ENCODE results near the gene FANCC.

FANCC gene

DNA sequence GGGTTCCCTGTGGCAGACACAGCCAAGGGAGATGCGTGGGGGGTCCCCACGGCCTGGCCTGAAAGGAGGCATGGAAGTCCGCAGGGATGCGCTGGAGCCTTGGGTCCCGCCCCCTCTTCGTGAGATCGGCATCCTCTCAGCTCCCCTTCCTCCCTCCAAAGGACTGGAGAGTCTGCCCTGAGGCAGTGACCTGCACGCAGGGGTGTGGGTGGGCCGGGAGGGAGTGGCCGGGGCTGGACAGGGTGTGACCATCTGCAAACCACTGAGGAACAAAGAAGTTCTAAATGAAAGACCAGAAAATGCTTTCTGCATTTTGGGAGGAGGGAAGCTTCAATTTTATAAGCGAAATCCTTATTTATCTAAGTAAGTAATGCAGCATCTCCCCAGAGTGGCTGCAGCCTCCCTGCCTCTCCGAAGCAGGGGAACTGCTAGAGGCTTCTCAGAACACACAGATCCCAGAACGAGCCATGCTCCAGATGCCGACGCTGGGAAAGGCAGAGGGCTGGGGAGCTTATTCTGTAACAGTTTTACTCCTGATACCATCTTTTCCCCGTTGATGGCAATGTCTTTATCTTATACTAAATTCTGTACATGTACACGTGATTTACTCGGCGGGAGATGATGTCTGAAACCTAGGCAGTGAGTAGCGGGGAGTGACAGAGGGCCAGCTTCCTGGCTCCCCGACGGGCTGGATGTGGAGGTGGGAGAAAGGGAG, 221.7 kb downstream of the FANCC start:
- no peak for DNase-seq

DNA sequence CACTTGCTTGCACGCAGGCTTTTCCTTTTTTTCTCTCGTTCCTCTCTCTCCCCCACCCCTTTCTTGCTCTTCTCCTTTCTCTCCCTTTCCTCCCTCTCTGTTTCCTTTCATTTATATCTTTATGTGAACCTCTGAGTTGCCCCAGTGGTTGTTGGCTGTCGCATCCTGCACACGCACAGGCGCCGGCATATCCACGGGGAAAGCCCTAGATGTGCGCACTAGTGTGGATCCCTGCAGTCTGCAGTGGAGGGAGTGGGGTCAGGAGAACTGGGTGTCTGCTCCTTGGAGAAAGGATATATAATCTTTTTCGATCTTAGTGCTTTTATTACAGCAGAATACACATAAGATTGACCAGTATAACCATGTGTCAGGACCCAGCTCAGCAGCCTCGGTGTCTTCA, 223.5 kb downstream of the FANCC start:
- DNase-seq, result no peak

DNA sequence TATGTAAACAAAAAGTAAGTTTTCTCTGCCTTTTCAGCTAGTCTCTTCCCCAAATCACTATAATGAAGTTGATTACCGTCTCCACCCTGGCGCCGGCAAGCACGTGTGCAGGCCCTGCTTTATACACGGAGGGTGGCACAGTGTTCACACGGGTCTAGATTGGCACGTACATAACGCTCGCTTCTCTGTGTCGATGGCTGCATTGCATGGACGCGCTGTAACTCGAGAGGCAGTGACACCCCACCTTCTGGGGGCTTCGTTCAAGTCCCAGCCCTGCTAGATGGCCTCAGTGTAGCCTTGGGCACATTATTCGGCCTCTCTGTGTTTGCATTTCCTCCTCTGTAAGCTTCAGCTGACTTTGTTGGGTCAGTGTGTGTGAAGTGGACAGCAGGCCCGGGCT, 223.9 kb downstream of the FANCC start:
- DNase-seq, result no peak

DNA sequence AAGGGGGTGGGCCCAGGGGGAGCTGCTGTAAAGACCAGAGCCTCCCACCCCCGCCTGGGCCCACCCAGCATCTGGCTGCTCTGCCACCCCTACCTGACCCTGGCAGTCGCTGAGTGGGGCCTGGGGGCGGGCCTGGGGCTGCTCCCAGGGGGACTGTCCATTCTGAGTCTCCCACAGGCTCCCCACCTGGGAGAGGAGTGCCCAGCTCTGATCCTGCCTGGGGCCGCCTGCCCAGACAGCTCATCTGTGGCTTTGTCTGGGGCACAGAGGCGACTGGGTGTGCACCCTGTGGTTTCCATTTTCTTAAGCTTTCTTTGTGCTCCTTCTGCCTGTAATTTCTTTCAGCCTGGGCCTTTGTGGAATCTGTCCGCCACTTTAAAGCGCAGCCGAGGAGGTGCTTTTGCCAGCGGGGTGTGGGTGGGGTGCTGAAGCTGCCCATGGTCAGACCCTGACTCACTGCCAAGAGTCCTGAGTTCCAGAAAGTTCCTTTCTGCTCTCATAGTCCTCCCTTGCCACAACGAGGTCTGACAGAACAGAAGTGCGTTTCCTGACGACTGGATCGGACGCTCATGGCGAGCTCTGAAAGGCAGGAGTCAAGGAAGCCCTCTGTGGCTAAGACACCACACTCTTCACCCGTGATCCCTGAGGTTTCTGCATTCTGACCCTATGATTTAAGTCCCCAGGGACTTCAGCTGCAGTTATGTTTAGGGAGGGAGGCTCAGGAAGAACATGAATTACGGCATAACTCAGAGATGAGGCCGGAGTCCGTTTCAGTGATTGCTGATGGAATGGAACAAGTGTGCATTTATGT, 225.0 kb downstream of the FANCC start:
- no peak for DNase-seq

DNA sequence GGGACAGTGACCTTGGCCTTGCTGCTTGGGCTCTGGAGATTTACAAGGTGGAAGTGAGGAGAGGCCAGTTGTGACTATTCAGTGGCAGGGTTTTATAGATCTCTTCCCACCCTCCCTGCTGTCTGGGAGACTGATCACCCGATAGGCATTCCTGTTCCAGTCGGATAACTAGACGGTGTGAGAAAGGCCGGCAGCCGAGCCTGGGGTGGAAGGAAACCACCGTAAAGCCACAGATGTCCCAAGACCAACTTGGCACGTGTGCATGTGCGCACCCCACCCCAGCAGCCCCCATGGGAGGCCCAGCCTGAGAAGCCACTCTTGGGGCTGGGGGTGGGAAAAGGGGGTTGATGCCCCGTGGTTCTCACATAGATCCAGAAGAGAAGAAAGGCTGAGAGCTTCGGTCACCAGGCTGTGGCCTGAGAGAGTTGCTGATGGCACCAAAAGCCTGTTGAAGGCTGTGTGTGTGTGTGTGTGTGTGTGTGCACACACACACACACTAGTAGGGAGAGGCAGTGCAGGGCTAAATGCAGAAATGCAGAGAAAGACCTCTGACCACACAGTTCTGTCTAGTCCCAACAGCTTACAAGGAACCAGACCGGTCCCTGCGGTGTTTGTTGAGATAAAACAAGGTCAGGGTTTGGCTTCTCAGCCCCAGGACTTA, 225.8 kb downstream of the FANCC start:
- no peak for DNase-seq

DNA sequence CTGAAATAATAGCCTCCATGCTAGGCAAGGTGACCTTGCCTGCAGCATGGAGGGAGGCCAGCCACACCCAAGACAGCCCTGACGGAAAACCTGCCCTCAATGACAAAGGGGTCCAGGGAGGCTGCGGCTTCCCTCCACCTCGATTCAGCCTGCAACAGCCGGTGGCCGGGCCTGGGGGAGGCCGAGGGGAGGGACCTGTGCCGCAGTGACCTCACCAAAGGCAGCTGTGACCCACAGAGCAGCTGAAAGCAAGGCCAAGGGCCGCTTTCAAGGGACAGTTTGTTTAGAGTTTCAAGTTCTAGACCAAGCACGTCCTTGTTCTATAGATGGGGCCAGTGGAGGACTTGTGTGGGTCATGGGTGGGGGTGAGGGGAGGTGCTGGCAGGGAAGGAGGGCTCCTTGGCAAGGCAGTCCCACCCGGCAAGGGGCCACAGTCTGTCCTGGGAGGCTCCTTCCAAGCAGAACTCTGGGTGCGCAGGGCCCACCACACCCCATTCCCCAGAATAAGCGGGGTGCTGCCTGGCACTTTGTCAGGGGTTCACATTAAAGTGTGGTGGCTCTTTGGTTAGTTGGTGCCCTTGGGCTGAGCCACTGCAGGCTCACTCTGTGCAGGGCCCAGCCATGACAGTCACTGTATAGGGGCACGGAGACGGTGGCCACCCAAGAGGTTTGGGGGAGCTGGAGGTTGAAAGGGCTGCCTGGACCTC, 226.5 kb downstream of the FANCC start:
- DNase-seq, result no peak

DNA sequence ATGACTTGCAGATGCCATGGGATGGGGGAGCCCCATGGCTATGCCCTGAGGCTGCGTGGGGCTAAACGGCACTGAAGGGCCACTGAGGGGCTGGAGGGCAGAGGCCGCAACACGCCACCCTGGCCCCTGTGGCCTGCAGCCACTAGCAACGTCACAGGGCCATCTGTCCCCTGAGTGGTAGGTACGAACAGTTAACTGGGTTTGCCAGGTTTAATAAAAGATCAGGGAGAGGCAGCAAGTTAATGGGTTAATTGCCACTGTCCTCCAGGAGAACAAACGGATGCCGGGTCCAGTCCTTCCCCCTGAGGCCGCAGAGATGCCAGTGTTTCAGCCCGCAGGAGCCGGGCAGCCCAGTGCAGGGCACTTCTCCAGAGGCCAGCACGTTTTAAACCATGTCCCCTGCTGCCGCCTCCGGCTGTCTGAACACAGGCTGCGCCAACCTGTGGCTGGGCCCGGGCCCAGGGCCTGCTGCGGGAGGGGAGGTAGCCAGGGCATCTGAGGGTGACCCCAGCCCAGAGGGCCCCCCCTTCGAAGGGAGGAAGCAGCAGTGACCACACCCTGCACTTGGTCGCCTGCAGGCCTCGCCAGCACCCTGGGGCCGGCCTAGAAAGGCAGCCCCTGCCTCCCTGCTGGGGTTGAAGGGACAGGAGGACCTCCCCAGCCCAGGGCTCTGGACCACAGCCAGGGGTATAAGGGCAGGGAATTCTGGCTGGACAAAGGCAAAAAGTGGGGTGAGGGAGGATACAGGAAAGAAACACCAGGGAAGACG, 227.3 kb downstream of the FANCC start:
- DNase-seq, result no peak

DNA sequence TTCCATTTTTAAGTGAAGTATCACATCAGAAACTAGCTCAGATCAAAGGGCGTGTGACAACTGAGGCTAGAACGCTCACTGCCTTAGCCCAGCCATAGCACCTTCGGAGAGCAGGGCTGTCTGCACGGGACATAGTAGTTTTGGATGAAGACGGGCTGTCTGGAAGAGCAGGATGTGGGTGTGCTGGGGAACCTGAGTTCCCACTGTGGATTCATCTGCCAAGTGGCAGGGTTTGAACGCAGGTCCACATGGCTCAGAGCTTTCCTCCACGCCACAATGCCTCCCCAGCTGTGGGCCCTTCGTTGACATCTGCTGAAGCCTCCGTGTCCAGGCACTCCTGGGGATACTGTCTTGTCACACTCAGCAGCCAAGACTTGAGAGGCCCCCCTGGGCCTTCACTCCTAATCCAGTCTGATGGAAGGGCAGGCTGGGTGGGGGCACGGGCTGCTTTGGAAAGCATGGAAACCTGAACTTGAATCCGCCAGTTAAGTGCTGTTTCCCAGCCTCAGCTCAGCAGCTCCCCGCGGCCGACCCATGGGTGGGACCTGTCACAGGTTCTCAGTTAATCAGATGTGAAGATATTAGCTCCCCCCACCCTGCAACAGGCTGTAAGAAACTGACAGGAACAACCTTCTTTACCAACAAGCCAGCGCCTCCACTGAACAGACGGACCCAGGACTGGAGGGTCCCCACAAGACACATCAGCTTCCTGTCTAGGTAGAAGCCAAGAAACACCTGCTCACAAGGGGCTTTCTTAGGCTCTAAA, 228.1 kb downstream of the FANCC start:
- no peak for DNase-seq

DNA sequence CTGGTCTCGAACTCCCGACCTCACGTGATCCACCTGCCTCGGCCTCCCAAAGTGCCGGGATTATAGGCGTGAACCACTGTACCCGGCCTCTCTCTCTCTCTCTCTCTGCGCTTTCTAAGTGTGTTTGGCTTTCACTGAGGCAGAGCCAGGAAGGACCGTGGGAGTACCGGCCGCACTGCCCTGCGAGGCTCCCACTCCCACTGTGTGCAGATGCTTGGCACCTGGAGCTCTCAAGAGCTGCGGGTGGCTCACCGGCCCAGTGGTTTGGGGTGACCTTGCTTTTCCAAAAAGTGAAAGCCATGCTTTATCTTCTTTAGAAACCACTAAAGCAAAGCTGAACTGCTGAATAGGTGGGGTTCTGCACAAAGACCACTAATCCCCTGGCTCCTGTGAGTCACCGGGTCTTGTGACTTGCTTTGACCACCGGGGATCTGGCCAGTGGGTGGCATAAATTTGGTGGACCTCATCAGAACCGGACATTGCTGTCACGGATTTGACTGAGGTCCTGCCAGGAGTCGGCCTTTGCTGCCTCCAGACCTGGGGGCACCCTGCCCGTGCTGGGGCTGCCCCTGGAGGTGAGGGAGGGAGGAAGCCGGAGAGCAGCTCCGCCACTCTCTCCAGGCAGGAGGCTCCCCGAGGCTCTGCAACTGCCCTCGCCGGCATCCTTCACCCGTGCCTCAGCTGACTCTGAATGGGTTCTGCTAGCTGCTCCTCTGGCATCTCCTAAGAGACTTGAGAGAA, 228.9 kb downstream of the FANCC start:
- no peak for DNase-seq

DNA sequence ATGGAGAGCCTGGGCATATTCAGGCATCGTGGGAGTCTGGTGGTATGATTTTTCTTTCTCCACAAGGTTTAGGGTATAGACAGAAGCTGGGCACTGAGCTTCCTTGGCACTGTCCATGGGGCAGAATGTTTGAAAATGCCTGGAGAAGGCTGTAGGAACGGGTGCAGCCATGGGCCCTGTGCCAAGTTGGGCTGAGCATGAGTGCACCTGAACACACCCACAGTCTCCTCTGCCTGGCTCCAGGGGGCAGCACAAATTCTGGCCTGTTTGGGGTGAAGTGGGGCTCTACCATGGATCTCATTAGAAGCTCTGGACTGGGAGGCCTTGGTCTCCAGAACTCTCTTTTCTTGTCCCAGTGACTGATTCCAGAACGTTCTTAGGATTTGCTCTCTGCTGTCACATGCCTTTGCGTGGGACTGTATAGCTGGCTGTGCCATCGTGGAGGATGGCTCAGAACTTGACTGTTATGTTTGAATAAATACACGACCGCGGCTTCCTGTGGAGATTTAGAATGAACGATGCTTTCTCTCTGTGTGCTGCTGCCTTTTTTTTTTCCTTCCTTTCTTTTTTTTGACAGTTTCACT, 229.8 kb downstream of the FANCC start:
- no peak for DNase-seq

DNA sequence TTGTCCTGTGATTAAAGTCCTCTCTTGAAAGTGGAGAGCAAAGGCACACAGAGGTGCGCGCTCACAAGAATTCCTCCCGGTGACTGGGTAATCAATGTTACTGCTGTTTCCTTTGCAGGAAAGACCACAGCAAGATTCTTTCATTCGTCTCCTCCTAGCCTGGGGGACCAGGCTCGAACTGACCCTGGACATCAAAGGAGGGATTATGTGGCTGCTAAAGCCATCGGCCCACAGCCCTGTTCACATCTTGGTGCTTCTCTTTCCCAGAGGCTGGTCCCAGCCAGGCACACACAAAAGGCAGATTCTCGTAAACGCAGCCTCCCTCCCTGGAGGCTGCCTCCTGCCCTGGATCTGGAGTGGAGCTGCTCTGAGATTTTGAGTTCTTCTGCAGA, 230.9 kb downstream of the FANCC start:
- no peak for DNase-seq

DNA sequence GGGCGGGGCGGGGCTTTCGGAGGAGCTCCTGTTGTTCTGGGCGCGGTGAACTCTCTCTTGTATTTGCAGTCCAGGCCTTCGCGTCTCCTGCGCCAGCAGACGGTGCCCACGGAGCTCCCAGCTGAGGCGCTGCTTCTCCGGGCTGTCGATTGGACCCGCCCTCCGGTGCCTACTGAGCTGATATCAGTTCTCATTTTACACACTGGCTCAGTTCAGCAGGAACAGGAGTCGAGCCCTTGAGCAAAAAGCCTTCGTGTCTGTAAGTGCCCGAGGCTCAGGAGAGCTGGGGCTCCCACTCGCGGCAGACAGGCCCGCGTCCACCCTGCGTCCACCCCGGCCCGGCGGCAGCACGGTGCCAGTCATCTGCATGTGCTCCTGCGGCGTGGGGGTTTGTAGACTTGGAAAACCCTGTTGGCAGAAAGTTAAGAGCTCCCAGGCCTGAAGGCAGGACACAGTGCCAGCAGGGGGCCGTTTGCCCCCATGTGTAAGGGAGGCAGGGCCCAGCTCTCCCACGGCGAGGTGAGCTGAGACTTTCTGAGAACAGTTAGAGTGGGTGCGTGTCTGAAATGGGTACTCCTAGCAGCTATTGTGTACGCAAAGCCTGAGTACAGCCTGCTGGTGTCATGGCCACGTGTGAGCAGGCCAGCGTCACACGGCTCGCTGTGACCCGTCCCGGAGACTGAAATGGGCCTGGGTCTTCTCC, 231.5 kb downstream of the FANCC start:
- no peak for DNase-seq

DNA sequence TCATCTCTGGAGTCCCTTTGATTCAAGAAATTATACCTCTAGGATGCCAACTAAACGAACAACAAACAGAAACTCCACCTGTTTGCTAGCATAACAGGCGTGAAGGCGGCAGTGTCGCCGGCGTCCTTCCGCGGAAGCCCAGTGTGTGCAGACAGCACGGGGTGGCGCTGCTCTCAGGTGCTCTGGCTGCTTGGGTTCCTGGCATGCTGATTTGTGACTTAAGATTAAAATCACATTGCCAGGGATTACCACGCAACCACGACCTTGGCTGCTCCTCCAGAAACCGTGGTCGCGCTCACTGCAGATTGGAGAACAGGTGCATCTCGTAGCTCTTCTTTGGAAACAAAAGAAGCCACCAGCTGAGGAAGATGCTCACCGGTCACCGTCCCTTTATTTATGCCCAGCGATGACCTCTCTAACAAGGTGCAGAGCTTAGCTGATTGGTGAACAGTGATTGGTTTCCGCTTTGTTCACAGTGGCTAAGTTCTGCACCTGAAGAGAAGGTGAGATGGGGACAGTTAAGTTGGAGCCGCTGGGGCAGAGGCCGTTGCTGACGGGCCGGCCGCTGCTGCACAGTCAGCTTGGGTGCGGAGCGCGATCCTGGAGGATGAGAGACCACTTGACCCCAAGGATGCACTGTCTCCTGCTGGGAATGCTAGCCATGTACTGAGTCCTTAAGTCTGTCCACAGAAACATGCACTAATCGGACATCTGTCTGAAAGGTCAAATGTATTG, 232.3 kb downstream of the FANCC start:
- DNase-seq, result no peak

DNA sequence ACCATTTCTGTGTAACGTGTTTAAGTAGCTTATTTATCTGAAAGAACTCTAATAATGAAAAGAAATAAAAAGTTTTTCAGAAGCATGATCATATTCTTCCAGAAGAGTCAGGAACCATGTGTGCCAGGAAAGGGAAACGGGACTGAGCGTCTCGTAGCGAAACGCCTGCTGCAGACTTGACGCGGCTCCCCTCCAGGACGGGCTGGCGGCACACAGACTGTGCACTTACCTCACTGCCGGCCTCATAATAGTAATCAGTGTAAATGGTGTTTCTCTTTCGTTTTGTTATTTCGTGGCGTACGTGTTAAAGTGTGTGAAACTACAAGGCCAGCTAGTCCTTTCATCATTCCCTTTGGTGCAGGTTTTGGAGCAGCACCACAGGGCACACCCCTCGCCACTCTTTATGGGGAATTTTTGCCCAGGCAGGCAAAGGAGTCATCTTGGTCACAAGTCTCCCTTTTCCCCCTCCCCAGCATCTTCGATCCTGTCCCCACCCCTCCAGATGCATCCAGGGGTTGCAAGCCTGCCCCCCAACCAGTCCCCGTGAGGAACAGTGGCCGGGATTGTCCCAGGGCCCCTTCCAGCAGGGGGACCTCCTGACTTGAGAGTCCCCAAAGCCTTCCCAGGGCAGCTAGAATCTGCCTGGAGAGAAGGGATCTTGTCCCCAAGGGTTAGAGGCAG, 233.1 kb downstream of the FANCC start:
- DNase-seq, result no peak

DNA sequence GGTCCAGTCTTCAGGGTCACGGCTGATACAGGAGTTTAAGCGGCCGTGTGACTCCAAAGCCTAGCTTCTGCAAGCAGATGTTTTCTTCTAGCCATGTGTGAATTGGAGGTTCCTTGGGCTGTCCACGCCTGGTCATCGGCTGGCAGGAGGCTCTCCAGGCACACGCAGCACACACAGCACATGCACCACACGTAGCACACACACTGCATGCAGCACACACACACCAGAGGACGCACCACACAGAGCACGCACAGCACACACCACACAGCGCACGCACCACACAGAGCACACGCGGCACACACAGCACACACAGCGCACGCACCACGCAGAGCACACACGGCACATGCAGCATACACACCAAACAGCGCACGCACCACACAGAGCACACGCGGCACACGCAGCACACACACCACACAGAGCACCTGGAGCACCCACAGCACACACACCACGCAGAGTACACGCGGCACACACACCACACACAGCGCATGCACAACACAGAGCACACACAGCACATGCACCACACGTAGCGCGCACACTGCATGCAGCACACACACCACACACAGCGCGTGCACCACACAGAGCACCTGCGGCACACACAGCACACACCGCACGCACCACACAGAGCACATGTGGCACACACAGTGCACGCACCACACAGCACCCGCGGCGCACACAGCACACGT, 234.3 kb downstream of the FANCC start:
- DNase-seq, result no peak

DNA sequence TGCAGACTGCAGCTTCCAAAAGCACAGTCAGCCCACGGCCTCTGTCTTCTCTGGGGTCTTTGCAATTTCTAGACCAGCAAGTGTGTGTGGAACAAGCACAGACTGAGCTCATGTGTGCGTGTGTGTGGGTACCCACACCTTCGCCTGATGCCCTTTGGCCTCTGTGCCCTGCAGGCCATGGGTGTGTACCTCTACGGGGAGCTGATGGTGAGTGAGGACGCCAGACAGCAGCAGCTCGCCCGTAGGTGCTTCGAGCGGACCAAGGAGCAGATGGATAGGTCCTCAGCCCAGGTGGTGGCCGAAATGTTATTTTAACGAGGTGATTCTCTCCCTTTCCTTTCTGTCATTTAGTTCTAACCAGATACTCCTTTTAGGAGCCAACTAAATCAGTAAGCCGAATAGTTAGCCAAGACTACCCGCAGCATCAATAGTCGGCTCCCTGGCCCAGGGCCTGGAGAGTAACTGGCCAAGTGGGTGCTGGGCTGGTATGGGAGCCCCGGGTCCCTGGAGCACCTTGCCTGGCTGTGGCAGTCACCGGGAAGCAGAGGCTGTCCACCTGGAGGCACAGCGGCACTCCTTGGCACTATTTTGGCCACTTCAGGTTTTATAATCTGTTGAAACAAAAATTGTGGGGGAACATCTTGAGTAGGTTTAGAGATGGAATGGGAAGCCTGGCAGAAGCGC, 235.0 kb downstream of the FANCC start:
- DNase-seq, result no peak

DNA sequence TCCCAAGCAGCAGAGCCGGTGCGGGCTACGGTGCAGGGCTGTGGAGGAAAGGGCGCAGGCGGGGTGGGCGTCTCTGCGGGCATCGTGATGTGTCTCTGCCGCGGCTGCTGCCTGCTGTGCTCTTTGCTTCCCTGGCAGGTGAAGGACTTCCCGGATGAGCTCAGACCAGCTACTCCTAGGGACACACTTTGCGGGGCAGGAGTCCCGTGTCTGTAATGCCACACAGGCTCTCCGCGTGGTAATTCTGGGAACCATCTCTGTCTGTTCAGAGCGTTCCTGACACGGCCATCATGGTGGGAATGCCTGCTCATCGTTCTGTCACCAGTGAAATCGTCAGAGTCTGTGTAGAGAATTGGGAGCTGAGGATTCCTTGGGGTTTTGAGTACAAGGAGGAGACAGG, 235.5 kb downstream of the FANCC start:
- no peak for DNase-seq

Data from NCI-H1105 (cell line).